ENCODE results near the gene CARHSP1. TPM values are rescaled to one million over a fixed set of nuclear protein-coding genes. Genes with fewer than 3 reads are reported as not detected.

CARHSP1 gene
- total and polyA plus RNA-seq, 7 experiments from 2014 or later: 24.9 to 123 (median 39.2) TPM

DNA sequence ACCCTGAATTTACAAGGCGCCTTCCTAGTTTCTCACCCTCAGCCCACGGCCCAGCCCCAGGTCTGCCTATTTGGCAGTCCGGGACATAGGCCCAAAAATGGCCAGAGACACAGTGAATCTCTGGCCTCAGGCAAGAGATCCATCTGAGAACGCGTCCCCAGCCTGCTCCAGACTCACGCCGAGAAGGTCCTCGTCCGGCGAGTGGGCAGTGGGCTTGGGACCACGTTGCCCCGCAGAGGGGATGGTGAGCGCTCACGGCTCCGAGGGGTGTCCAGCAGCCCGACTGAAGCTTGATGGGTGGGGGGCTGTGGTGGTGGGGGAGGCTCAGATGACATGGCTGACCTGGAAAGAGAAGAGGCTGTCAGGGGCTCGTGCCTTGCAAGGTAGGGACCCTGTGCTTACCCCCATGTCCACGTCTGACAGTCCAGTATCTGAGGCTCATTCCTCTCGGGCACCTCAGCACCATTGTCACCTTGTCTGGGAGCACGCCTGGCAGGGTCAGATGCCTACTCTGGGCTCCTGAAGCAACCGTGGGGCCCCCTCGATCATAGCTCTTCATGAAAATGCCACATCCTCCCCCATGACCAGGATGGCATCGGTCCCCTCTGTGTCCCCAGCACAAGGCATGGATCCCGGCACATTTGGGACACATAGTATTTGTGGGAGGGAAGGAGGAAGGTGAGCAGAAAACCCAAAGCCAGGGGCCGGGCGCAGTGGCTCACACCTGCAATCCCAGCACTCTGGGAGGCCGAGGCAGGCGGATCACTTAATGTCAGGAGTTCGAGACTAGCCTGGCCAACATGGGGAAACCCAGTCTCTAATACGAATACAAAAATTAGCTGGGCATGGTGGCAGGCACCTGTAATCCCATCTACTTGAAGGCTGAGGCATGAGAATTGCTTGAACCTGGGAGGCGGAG, 9.6 kb downstream of the CARHSP1 start:
- Mint-ChIP-seq H3K9me3 (no peaks in the 10 kb centered on the region), H3K36me3 (peaks cover 0 to 26% (median 8%) of the 10 kb centered on the region in 5 donors), H3K27ac (peak overlapping the region in 2 of 9 donors; percentile 13 to 51), H3K4me1 (peaks cover 3 to 41% (median 29%) of the 10 kb centered on the region in 7 donors), H3K4me3 (no peak overlapping the region), H3K27me3 (no peaks in the 10 kb centered on the region)
- H3K4me3 ChIP-seq (ENCODE audit: low read length): no peak overlapping the region
- intact Hi-C loops (cut with micrococcal nuclease): no loop called here
- ATAC-seq (no peak), DNase-seq (no peak)
- CTCF ChIA-PET: no interaction called here
- POLR2A ChIA-PET: interaction anchor here (1.4 kb wide), 1 partner anchor 10 kb away, joined by 4 read pairs; the partner anchor contains the start of gene CARHSP1
- H3K9me3 ChIP-seq (ENCODE audit: control insufficient read depth in 2 of 3, low read length in 3 of 3): no peaks in the 10 kb centered on the region
- H3K36me3 ChIP-seq (ENCODE audit: control insufficient read depth in 2 of 3, insufficient read depth in 3 of 3, low read length in 3 of 3): peaks cover 0 to 44% (median 0%) of the 10 kb centered on the region in 3 experiments
- H3K4me1 ChIP-seq (ENCODE audit: control insufficient read depth in 2 of 2, insufficient read depth in 2 of 2, low read length in 2 of 2): no peaks in the 10 kb centered on the region
- no peak overlapping the region for H3K27ac ChIP-seq (ENCODE audit: low read depth, low read length)
- no peaks in the 10 kb centered on the region for H3K27me3 ChIP-seq (ENCODE audit: control insufficient read depth in 2 of 2, insufficient read depth in 2 of 2, low read length in 2 of 2)

DNA sequence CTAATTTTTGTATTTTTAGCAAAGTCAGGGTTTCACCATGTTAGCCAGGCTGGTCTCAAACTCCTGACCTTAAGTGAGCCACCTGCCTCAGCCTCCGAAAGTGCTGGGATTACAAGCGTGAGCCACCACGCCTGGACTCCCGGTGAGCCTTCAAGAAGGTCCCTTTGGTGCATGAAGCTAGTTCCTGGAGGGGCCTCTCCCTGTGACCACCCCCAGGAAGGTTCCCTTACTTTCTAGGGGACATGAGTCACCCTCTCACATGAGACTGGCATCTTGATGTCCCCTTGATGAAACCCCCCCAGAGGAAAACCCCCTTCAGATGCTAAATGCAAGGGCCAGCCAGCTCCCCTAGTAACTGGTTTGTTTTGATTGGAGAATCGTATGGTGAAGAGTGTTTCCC, 12.8 kb downstream of the CARHSP1 start:
- H3K27ac ChIP-seq (ENCODE audit: low read depth, low read length): no peak overlapping the region
- peaks cover 0 to 61% (median 4%) of the 10 kb centered on the region in 3 experiments for H3K36me3 ChIP-seq (ENCODE audit: control insufficient read depth in 2 of 3, insufficient read depth in 3 of 3, low read length in 3 of 3)
- Mint-ChIP-seq H3K27ac (peak overlapping the region in 5 of 9 donors; percentile 12 to 69 (median 55)), H3K36me3 (peaks cover 0 to 30% (median 8%) of the 10 kb centered on the region in 5 donors), H3K4me3 (no peak overlapping the region), H3K9me3 (no peaks in the 10 kb centered on the region), H3K27me3 (no peaks in the 10 kb centered on the region), H3K4me1 (peaks cover 0 to 33% (median 20%) of the 10 kb centered on the region in 7 donors)
- no peaks in the 10 kb centered on the region for H3K9me3 ChIP-seq (ENCODE audit: control insufficient read depth in 2 of 3, low read length in 3 of 3)
- H3K27me3 ChIP-seq (ENCODE audit: control insufficient read depth in 2 of 2, insufficient read depth in 2 of 2, low read length in 2 of 2): no peaks in the 10 kb centered on the region
- ATAC-seq (no peak), DNase-seq (no peak)
- POLR2A ChIA-PET: interaction anchor here (4.2 kb wide), 1 partner anchor 12 kb away, joined by 15 read pairs; the partner anchor contains the start of gene CARHSP1
- no peak overlapping the region for H3K4me3 ChIP-seq (ENCODE audit: low read length)
- CTCF ChIA-PET: interaction anchor here (0.9 to 1.0 kb wide), 2 partner anchors 11 to 27 kb away, joined by 3 read pairs; no protein-coding TSS in a partner anchor
- H3K4me1 ChIP-seq (ENCODE audit: control insufficient read depth in 2 of 2, insufficient read depth in 2 of 2, low read length in 2 of 2): no peaks in the 10 kb centered on the region
- intact Hi-C loops (cut with micrococcal nuclease): loop anchor here in 1 of 2 donors (2.0 kb wide), 2 partner anchors 13 to 25 kb away; partner anchors contain the start of gene CARHSP1

- Histone ChIP-seq H3K27me3 (ENCODE audit: control insufficient read depth in 2 of 2, insufficient read depth in 2 of 2, low read length in 2 of 2) (no peaks in the 10 kb centered on the region), H3K36me3 (ENCODE audit: control insufficient read depth in 2 of 3, insufficient read depth in 3 of 3, low read length in 3 of 3) (peaks cover 0 to 66% (median 4%) of the 10 kb centered on the region in 3 experiments), H3K4me1 (ENCODE audit: control insufficient read depth in 2 of 2, insufficient read depth in 2 of 2, low read length in 2 of 2) (no peaks in the 10 kb centered on the region), H3K4me3 (ENCODE audit: low read length) (no peak overlapping the region), H3K27ac (ENCODE audit: low read depth, low read length) (no peak overlapping the region), H3K9me3 (ENCODE audit: control insufficient read depth in 2 of 3, low read length in 3 of 3) (no peaks in the 10 kb centered on the region)
- intact Hi-C loops (cut with micrococcal nuclease): loop anchor here in 1 of 2 donors (2.0 kb wide), 2 partner anchors 14 to 26 kb away; partner anchors contain the start of gene CARHSP1
- H3K4me1 Mint-ChIP-seq: peaks cover 6 to 40% (median 28%) of the 10 kb centered on the region in 7 donors
- H3K27me3 Mint-ChIP-seq: no peaks in the 10 kb centered on the region
- H3K27ac Mint-ChIP-seq: peak overlapping the region in 8 of 9 donors; percentile 21 to 58 (median 37)
- ATAC-seq (no peak), DNase-seq (no peak)
- CTCF ChIA-PET: interaction anchor here (0.9 to 1.0 kb wide), 2 partner anchors 12 to 28 kb away, joined by 3 read pairs; no protein-coding TSS in a partner anchor
- H3K36me3 Mint-ChIP-seq: peaks cover 0 to 36% (median 13%) of the 10 kb centered on the region in 5 donors
- no peaks in the 10 kb centered on the region for H3K9me3 Mint-ChIP-seq
- POLR2A ChIA-PET: interaction anchor here (4.2 kb wide), 1 partner anchor 13 kb away, joined by 15 read pairs; the partner anchor contains the start of gene CARHSP1
- H3K4me3 Mint-ChIP-seq: peak overlapping the region in 1 of 10 donors; percentile 25
Measured at GRCh38 chr16:8855051-8855786, 13.6 kb downstream of the CARHSP1 start.

- Mint-ChIP-seq H3K27me3 (no peaks in the 10 kb centered on the region), H3K9me3 (no peaks in the 10 kb centered on the region), H3K4me1 (peaks cover 10 to 44% (median 30%) of the 10 kb centered on the region in 7 donors), H3K27ac (peak overlapping the region in 3 of 9 donors; percentile 43 to 64 (median 46)), H3K36me3 (peaks cover 0 to 36% (median 13%) of the 10 kb centered on the region in 5 donors), H3K4me3 (no peak overlapping the region)
- H3K4me3 ChIP-seq (ENCODE audit: low read length): no peak overlapping the region
- H3K36me3 ChIP-seq (ENCODE audit: control insufficient read depth in 2 of 3, insufficient read depth in 3 of 3, low read length in 3 of 3): peaks cover 0 to 74% (median 7%) of the 10 kb centered on the region in 3 experiments
- DNase-seq (no peak), ATAC-seq (no peak)
- ChIA-PET CTCF (interaction anchor here (0.5 to 1.2 kb wide), 2 partner anchors 17 to 20 kb away, joined by 3 read pairs; no protein-coding TSS in a partner anchor), POLR2A (interaction anchor here (4.2 kb wide), 1 partner anchor 14 kb away, joined by 15 read pairs; the partner anchor contains the start of gene CARHSP1)
- intact Hi-C loops (cut with micrococcal nuclease): loop anchor here in 1 of 2 donors (2.0 kb wide), 2 partner anchors 14 to 26 kb away; partner anchors contain the start of gene CARHSP1
- no peaks in the 10 kb centered on the region for H3K27me3 ChIP-seq (ENCODE audit: control insufficient read depth in 2 of 2, insufficient read depth in 2 of 2, low read length in 2 of 2)
- H3K4me1 ChIP-seq (ENCODE audit: control insufficient read depth in 2 of 2, insufficient read depth in 2 of 2, low read length in 2 of 2): no peaks in the 10 kb centered on the region
- H3K27ac ChIP-seq (ENCODE audit: low read depth, low read length): no peak overlapping the region
- H3K9me3 ChIP-seq (ENCODE audit: control insufficient read depth in 2 of 3, low read length in 3 of 3): no peaks in the 10 kb centered on the region
Measured at GRCh38 chr16:8854298-8854948, 14.4 kb downstream of the CARHSP1 start.

- Mint-ChIP-seq H3K27me3 (no peaks in the 10 kb centered on the region), H3K9me3 (peaks cover 0 to 2% (median 0%) of the 10 kb centered on the region in 11 donors), H3K4me3 (no peak overlapping the region), H3K36me3 (peaks cover 0 to 31% (median 13%) of the 10 kb centered on the region in 5 donors), H3K4me1 (peaks cover 10 to 45% (median 27%) of the 10 kb centered on the region in 7 donors), H3K27ac (peak overlapping the region in 4 of 9 donors; percentile 18 to 64 (median 41))
- DNase-seq (no peak), ATAC-seq (no peak)
- ChIA-PET POLR2A (interaction anchor here (4.2 kb wide), 1 partner anchor 15 kb away, joined by 15 read pairs; the partner anchor contains the start of gene CARHSP1), CTCF (interaction anchor here (1.2 kb wide), 1 partner anchor 17 kb away, joined by 3 read pairs; no protein-coding TSS in a partner anchor)
- no peaks in the 10 kb centered on the region for H3K9me3 ChIP-seq (ENCODE audit: control insufficient read depth in 2 of 3, low read length in 3 of 3)
- intact Hi-C loops (cut with micrococcal nuclease): loop anchor here in 1 of 2 donors (2.0 kb wide), 2 partner anchors 15 to 27 kb away; partner anchors contain the start of gene CARHSP1
- H3K27me3 ChIP-seq (ENCODE audit: control insufficient read depth in 2 of 2, insufficient read depth in 2 of 2, low read length in 2 of 2): no peaks in the 10 kb centered on the region
- H3K27ac ChIP-seq (ENCODE audit: low read depth, low read length): no peak overlapping the region
- H3K4me1 ChIP-seq (ENCODE audit: control insufficient read depth in 2 of 2, insufficient read depth in 2 of 2, low read length in 2 of 2): no peaks in the 10 kb centered on the region
- H3K4me3 ChIP-seq (ENCODE audit: low read length): no peak overlapping the region
- H3K36me3 ChIP-seq (ENCODE audit: control insufficient read depth in 2 of 3, insufficient read depth in 3 of 3, low read length in 3 of 3): peaks cover 0 to 72% (median 7%) of the 10 kb centered on the region in 3 experiments
Measured at GRCh38 chr16:8853611-8854010, 15.2 kb downstream of the CARHSP1 start.

All from naive thymus-derived CD4-positive, alpha-beta T cell (primary cell).